CD14-positive monocyte (primary cell): ENCODE measurements around the gene HOXD8. TPM values are rescaled to one million over a fixed set of nuclear protein-coding genes. Genes with fewer than 3 reads are reported as not detected.

Experiments used
- DNase-seq, 3 donors: peaks; one replicate each; pipeline ENCODE4 v3.0.0-alpha.2; 2011 to 2022
- H2AFZ ChIP-seq: 2 replicates; pipeline ENCODE4 v1.6.0; 2012; ENCODE audit warnings: mild to moderate bottlenecking, low read depth, low read length, inconsistent platforms; ENCODE audit not compliant: insufficient read depth, poor library complexity, severe bottlenecking
- H3K27ac ChIP-seq, 2 donors: 1 replicate in 1 of 2; 2 replicates in 1 of 2; pipeline ENCODE4 v1.5.1; 2012 to 2013; ENCODE audit warnings: low read length in 2 of 2, control low read depth in 1 of 2, inconsistent platforms in 1 of 2, low read depth in 1 of 2, mild to moderate bottlenecking in 1 of 2
- H3K27me3 ChIP-seq, 2 donors: one replicate each; pipeline versions ENCODE4 v1.6.0 to v1.6.1; 2011 to 2013; ENCODE audit warnings: low read length in 2 of 2; ENCODE audit not compliant: control insufficient read depth in 2 of 2, insufficient read depth in 2 of 2
- H3K36me3 ChIP-seq, 2 donors: replicated peaks in 1 of 2; 1 replicate in 1 of 2; 2 replicates in 1 of 2; pipeline versions ENCODE4 v1.5.1 to v1.6.1; 2012 to 2013; ENCODE audit warnings: low read length in 2 of 2, control low read depth in 1 of 2, inconsistent platforms in 1 of 2, mild to moderate bottlenecking in 1 of 2; ENCODE audit not compliant: insufficient read depth in 2 of 2, control insufficient read depth in 1 of 2
- H3K4me1 ChIP-seq, 2 donors: 1 replicate in 1 of 2; 2 replicates in 1 of 2; pipeline versions ENCODE4 v1.5.1 to v1.6.1; 2012 to 2013; ENCODE audit warnings: low read length in 2 of 2, control low read depth in 1 of 2, inconsistent platforms in 1 of 2, mild to moderate bottlenecking in 1 of 2, moderate library complexity in 1 of 2; ENCODE audit not compliant: insufficient read depth in 2 of 2, control insufficient read depth in 1 of 2
- H3K4me2 ChIP-seq: replicated peaks from 2 replicates; pipeline ENCODE3; 2012; ENCODE audit warnings: low read length, moderate library complexity, mild to moderate bottlenecking; ENCODE audit not compliant: poor library complexity, severe bottlenecking; ENCODE audit errors: extremely low read depth
- H3K4me3 ChIP-seq, 3 experiments: fragments of 200-600 bp in 1 of 3; sonication (generic) in 1 of 3; replicated peaks in 1 of 3; 1 replicate in 2 of 3; 2 replicates in 1 of 3; pipeline ENCODE4 v1.5.1; 2011 to 2013; ENCODE audit warnings: low read length in 3 of 3, mild to moderate bottlenecking in 3 of 3, control low read depth in 2 of 3, low read depth in 2 of 3, inconsistent platforms in 1 of 3, moderate library complexity in 1 of 3
- H3K79me2 ChIP-seq: 2 replicates; pipeline ENCODE4 v1.6.0; 2012; ENCODE audit warnings: mild to moderate bottlenecking, control low read depth, inconsistent platforms, low read length, moderate library complexity; ENCODE audit not compliant: insufficient read depth
- H3K9ac ChIP-seq: 2 replicates; pipeline ENCODE4 v1.6.0; 2017; ENCODE audit warnings: low read length, mild to moderate bottlenecking; ENCODE audit not compliant: insufficient read depth, poor library complexity, severe bottlenecking
- H3K9me3 ChIP-seq, 2 donors: replicated peaks in 1 of 2; 1 replicate in 1 of 2; 2 replicates in 1 of 2; pipeline versions ENCODE4 v1.5.1 to v1.6.1; 2012 to 2013; ENCODE audit warnings: low read length in 2 of 2, control low read depth in 1 of 2; ENCODE audit not compliant: control insufficient read depth in 1 of 2, insufficient read depth in 1 of 2
- H4K20me1 ChIP-seq: 2 replicates; pipeline ENCODE4 v1.6.0; 2012; ENCODE audit warnings: mild to moderate bottlenecking, low read length, control low read depth, moderate library complexity; ENCODE audit not compliant: insufficient read depth
- H3K27ac Mint-ChIP-seq, 7 donors: one replicate each; pipeline ENCODE4 v1.8.0; 2020; ENCODE audit warnings: mild to moderate bottlenecking in 7 of 7, mixed read lengths in 7 of 7, moderate library complexity in 6 of 7, inconsistent platforms in 2 of 7
- H3K27me3 Mint-ChIP-seq, 3 donors: one replicate each; pipeline ENCODE4 v1.8.0; 2021 to 2022; ENCODE audit warnings: low read depth in 3 of 3, mild to moderate bottlenecking in 3 of 3, mixed read lengths in 3 of 3, moderate library complexity in 3 of 3, inconsistent platforms in 1 of 3
- H3K36me3 Mint-ChIP-seq, 2 donors: one replicate each; pipeline ENCODE4 v1.8.0; 2020; ENCODE audit warnings: mixed read lengths in 2 of 2, inconsistent platforms in 1 of 2, mild to moderate bottlenecking in 1 of 2
- H3K4me1 Mint-ChIP-seq: one replicate; pipeline ENCODE4 v1.8.0; 2020; ENCODE audit warnings: mild to moderate bottlenecking, mixed read lengths
- H3K4me3 Mint-ChIP-seq, 2 donors: one replicate each; pipeline ENCODE4 v1.8.0; 2020; ENCODE audit warnings: mild to moderate bottlenecking in 2 of 2, mixed read lengths in 2 of 2, moderate library complexity in 1 of 2
- H3K9me3 Mint-ChIP-seq, 7 donors: one replicate each; pipeline ENCODE4 v1.8.0; 2020 to 2022; ENCODE audit warnings: mixed read lengths in 7 of 7, mild to moderate bottlenecking in 6 of 7, moderate library complexity in 6 of 7, inconsistent platforms in 2 of 7
- CTCF ChIP-seq: fragments of 200-600 bp; IDR thresholded peaks from one replicate; pipeline ENCODE4 v1.8.0; 2022; ENCODE audit warnings: antibody characterized with exemption, mild to moderate bottlenecking
- WGBS: methylation state at CpG from one replicate; pipeline ENCODE4 v1.1.5; 2013; ENCODE audit warnings: missing lambda C conversion rate; ENCODE audit not compliant: insufficient coverage; 5-methylcytosine and 5-hydroxymethylcytosine counted together
- intact Hi-C, 2 donors: fragments of 100-400 bp; cut with micrococcal nuclease; formaldehyde crosslinking; loops; one replicate each; pipeline versions ENCODE4 v1.15.0 to v1.15.1; 2023
- polyA plus RNA-seq, 3 donors: library from polyadenylated mRNA; depleted of rRNA in 1 of 3; unstranded in 2 of 3; stranded (reverse) in 1 of 3; fragments of 300-500 nt in 2 of 3; fragments of >200 nt in 1 of 3; fragmentation: Illumina TruSeq in 2 of 3; gene quantifications; 1 replicate in 2 of 3; 2 replicates in 1 of 3; pipeline ENCODE4 v1.2.3, GENCODE V29; 2012 to 2021

HOXD8 gene
- polyA plus RNA-seq, 3 donors: not detected

DNA sequence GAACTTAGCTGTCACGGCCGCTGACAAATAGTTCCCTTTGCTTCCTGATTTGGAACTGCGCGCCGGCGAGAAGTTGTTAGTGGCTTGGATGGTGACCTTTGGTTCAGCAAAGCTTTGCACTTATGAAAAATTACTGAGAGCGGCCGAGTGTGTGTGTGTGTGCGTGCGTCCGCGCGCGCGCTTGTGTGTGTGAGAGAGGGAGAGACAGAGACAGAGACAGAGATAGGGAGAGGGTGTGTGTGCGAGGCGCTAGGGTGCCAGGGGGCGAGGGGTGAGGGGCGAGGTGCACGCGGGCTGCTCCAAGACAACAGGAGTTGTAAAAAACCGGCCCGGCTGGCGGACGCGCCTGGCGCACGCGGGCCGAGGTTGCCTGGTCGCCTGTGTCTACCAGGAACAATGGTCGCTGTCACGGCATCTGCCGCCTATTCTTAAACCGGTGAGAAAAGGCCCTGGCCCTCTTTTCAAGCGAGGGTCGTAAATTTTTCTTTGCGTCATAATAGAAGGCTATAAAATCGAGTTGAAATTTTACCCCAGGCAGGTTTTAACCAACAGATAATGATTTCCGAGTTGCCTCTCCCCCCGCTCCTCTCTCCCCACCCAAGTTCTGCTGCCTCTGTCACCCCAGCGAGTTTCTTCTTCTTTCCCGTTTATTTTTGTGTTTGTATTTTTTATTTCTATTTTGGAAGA lies 28.1 kb downstream of the HOXD8 start:
- H2AFZ ChIP-seq: no peak overlapping the region
- H3K4me3 ChIP-seq: no peak overlapping the region
- Mint-ChIP-seq H3K4me3 (peak overlapping the region in 1 of 2 donors; percentile 75), H3K27ac (no peak overlapping the region), H3K36me3 (peaks cover 0 to 1% of the 10 kb centered on the region in 2 donors), H3K4me1 (peaks cover 9% of the 10 kb centered on the region), H3K27me3 (peaks cover 94 to 100% (median 97%) of the 10 kb centered on the region in 3 donors), H3K9me3 (peaks cover 0 to 33% (median 12%) of the 10 kb centered on the region in 7 donors)
- H3K4me2 ChIP-seq: no peak overlapping the region
- H3K79me2 ChIP-seq: no peaks in the 10 kb centered on the region
- H3K9me3 ChIP-seq: peaks cover 4 to 30% of the 10 kb centered on the region in 2 donors
- H3K27ac ChIP-seq: no peak overlapping the region
- intact Hi-C loops: no loop called here
- WGBS: 4% methylated on average over 33 of the region's 43 CpGs
- no peak for TF ChIP-seq CTCF
- H3K27me3 ChIP-seq: peaks cover 90 to 100% of the 10 kb centered on the region in 2 donors
- no peaks in the 10 kb centered on the region for H3K4me1 ChIP-seq
- DNase-seq: no peak
- H3K9ac ChIP-seq: no peak overlapping the region
- H3K36me3 ChIP-seq: no peaks in the 10 kb centered on the region
- no peaks in the 10 kb centered on the region for H4K20me1 ChIP-seq

DNA sequence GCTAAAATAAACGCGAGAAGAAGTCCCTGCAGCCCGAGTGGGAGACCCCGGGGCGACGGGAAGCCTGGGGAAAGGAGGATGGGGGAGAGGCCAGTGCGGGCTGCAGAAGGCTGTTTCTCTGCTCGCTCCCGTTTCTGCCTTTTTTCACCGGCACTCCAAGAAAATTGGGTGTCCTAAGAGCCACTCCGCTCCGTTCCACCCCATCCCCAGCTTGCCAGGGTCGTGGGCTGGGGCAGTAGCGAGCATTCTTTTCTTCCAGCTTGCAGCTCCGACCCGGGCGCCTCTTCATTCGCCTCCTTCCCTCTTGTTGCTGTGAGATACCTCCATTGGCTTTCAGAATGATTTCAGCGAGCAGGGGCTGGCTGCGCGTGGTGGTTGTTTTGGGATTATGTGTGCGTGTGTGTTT lies 28.7 kb downstream of the HOXD8 start:
- WGBS: 6% methylated on average over 16 of the region's 22 CpGs
- no peaks in the 10 kb centered on the region for H3K79me2 ChIP-seq
- Mint-ChIP-seq H3K36me3 (peaks cover 0 to 1% of the 10 kb centered on the region in 2 donors), H3K27ac (no peak overlapping the region), H3K9me3 (peaks cover 0 to 33% (median 14%) of the 10 kb centered on the region in 7 donors), H3K4me1 (peaks cover 9% of the 10 kb centered on the region), H3K4me3 (peak overlapping the region in 1 of 2 donors; percentile 75), H3K27me3 (peaks cover 95 to 100% (median 97%) of the 10 kb centered on the region in 3 donors)
- TF ChIP-seq CTCF: no peak
- no peaks in the 10 kb centered on the region for H3K36me3 ChIP-seq
- intact Hi-C loops: no loop called here
- H4K20me1 ChIP-seq: no peaks in the 10 kb centered on the region
- peaks cover 4 to 33% of the 10 kb centered on the region in 2 donors for H3K9me3 ChIP-seq
- H3K27ac ChIP-seq: no peak overlapping the region
- no peak overlapping the region for H3K4me3 ChIP-seq
- H3K27me3 ChIP-seq: peaks cover 86 to 100% of the 10 kb centered on the region in 2 donors
- no peaks in the 10 kb centered on the region for H3K4me1 ChIP-seq
- no peak for DNase-seq
- no peak overlapping the region for H2AFZ ChIP-seq
- no peak overlapping the region for H3K4me2 ChIP-seq
- H3K9ac ChIP-seq: no peak overlapping the region
